Stomach (tissue), 4 donors: ENCODE results near the gene LCE3B.

Experiments
- EP300 ChIP-seq: sonication (generic); formaldehyde crosslinking; IDR thresholded peaks from one replicate; pipeline ENCODE4 v1.6.1; 2017; ENCODE audit warnings: antibody characterized with exemption
- POLR2A ChIP-seq, 4 donors: fragments of 450-650 bp; IDR thresholded peaks; one replicate each; pipeline ENCODE4 v1.6.1; 2016; ENCODE audit warnings: antibody characterized with exemption in 4 of 4, control low read depth in 2 of 4, mild to moderate bottlenecking in 1 of 4, moderate library complexity in 1 of 4
- POLR2AphosphoS5 ChIP-seq, 3 donors: sonication (generic); formaldehyde crosslinking; IDR thresholded peaks; one replicate each; pipeline ENCODE4 v1.6.1; 2016; ENCODE audit warnings: antibody characterized with exemption in 3 of 3
- TF ChIP-seq, protein P1 (sequence below), 7 experiments: fragments of 450-650 bp in 4 of 7; fragments of 200-600 bp in 3 of 7; sonication (generic) in 3 of 7; IDR thresholded peaks; one replicate each; pipeline ENCODE4 v1.5.1; 2016 to 2019; ENCODE audit warnings: antibody characterized with exemption in 7 of 7, control low read depth in 2 of 7, mild to moderate bottlenecking in 1 of 7

DNA sequence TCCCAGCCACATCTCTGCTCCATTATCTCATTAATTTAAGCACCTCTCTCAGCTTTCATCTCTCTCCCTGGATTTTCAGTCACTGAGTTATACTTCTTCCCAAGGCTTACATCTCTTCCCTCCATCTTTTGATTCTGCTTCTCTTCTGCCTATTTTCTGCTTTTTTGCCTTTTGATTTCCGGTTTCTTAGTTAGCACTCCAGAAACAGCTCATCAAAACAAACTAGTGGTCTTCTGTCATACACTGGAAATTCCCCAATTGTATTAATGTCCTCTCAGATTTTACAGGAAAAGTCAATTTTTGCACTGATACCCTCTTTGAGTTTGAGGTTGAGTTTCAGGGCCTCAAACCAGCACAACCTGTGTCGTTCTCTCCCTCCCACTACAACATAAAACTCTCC, 48.5 kb upstream of the LCE3B start:
- TF ChIP-seq, protein P1, sequence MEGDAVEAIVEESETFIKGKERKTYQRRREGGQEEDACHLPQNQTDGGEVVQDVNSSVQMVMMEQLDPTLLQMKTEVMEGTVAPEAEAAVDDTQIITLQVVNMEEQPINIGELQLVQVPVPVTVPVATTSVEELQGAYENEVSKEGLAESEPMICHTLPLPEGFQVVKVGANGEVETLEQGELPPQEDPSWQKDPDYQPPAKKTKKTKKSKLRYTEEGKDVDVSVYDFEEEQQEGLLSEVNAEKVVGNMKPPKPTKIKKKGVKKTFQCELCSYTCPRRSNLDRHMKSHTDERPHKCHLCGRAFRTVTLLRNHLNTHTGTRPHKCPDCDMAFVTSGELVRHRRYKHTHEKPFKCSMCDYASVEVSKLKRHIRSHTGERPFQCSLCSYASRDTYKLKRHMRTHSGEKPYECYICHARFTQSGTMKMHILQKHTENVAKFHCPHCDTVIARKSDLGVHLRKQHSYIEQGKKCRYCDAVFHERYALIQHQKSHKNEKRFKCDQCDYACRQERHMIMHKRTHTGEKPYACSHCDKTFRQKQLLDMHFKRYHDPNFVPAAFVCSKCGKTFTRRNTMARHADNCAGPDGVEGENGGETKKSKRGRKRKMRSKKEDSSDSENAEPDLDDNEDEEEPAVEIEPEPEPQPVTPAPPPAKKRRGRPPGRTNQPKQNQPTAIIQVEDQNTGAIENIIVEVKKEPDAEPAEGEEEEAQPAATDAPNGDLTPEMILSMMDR (IDR thresholded peaks at IDR 0.05), result no peak
- no peak for TF ChIP-seq POLR2AphosphoS5 (IDR thresholded peaks at IDR 0.05)
- TF ChIP-seq EP300, result no peak
- TF ChIP-seq POLR2A (IDR thresholded peaks at IDR 0.05), result no peak
